Neural cell (in vitro differentiated cells): ENCODE data around the gene IMPA2. TPM values are rescaled to one million over a fixed set of nuclear protein-coding genes. Genes with fewer than 3 reads are reported as not detected.
"Not testable (repeated sequence)": the region's sequence is repeated elsewhere in the genome, so short reads cannot be mapped to it uniquely, and the experiment has no call there.

Experiments
- H2AFZ ChIP-seq: fragments of 200-600, 300-800 bp; sonication (generic), shearing (Covaris generic); 2 replicates; pipeline ENCODE4 v1.6.0; 2014; ENCODE audit warnings: low read depth, mild to moderate bottlenecking, antibody characterized with exemption, low read length, moderate library complexity
- H3F3A ChIP-seq: fragments of 200-600 bp; shearing (Covaris generic); 2 replicates; pipeline ENCODE4 v1.6.1; 2016; ENCODE audit warnings: mild to moderate bottlenecking, moderate library complexity, mixed read lengths, antibody characterized with exemption, low read length; ENCODE audit not compliant: insufficient read depth, poor library complexity, severe bottlenecking
- H3K27ac ChIP-seq: fragments of 200-600, 300-800 bp; sonication (generic), shearing (Covaris generic); 2 replicates; pipeline ENCODE4 v1.5.1; 2014; ENCODE audit warnings: mild to moderate bottlenecking, low read length, moderate library complexity
- H3K27me3 ChIP-seq: fragments of 300-800, 200-600 bp; sonication (generic), shearing (Covaris generic); 2 replicates; pipeline ENCODE4 v1.6.0; 2014; ENCODE audit warnings: mild to moderate bottlenecking, low read depth, low read length, moderate library complexity; ENCODE audit not compliant: insufficient read depth
- H3K36me3 ChIP-seq: fragments of 300-800, 200-600 bp; sonication (generic), shearing (Covaris generic); 2 replicates; pipeline ENCODE4 v1.5.1; 2014; ENCODE audit warnings: mild to moderate bottlenecking, antibody characterized with exemption, low read length, moderate library complexity; ENCODE audit not compliant: insufficient read depth
- H3K4me2 ChIP-seq: fragments of 300-800, 200-600 bp; sonication (generic), shearing (Covaris generic); 2 replicates; pipeline ENCODE4 v1.6.0; 2014; ENCODE audit warnings: mild to moderate bottlenecking, low read length
- H3K4me3 ChIP-seq: fragments of 300-800, 200-600 bp; sonication (generic), shearing (Covaris generic); 2 replicates; pipeline ENCODE4 v1.5.1; 2014; ENCODE audit warnings: mild to moderate bottlenecking, low read length, moderate library complexity
- H3K79me2 ChIP-seq: fragments of 200-600 bp; shearing (Covaris generic); replicated peaks from 2 replicates; pipeline ENCODE4 v1.6.0; 2014; ENCODE audit warnings: mild to moderate bottlenecking, low read length, moderate library complexity; ENCODE audit not compliant: insufficient read depth
- H3K9ac ChIP-seq: fragments of 300-800, 200-600 bp; sonication (generic), shearing (Covaris generic); 2 replicates; pipeline ENCODE4 v1.6.1; 2016; ENCODE audit warnings: mild to moderate bottlenecking, low read length, mixed read lengths
- H3K9me2 ChIP-seq: fragments of 200-600 bp; shearing (Covaris generic); 2 replicates; pipeline ENCODE4 v1.6.1; 2016; ENCODE audit warnings: mild to moderate bottlenecking, low read length, mixed read lengths; ENCODE audit not compliant: insufficient read depth
- H3K9me3 ChIP-seq: fragments of 200-600, 300-800 bp; sonication (generic), shearing (Covaris generic); 2 replicates; pipeline ENCODE4 v1.6.1; 2016; ENCODE audit warnings: mild to moderate bottlenecking, mixed run types, low read length, moderate library complexity, mixed read lengths
- H4K20me1 ChIP-seq: fragments of 200-600 bp; shearing (Covaris generic); 2 replicates; pipeline ENCODE4 v1.6.1; 2016; ENCODE audit warnings: mild to moderate bottlenecking, mixed run types; ENCODE audit not compliant: insufficient read depth
- EP300 ChIP-seq: fragments of 450-650 bp; conservative IDR thresholded peaks from 2 replicates; pipeline ENCODE4 v1.6.1; 2014; ENCODE audit warnings: antibody characterized with exemption, mild to moderate bottlenecking, moderate library complexity; ENCODE audit not compliant: poor library complexity, severe bottlenecking
- EZH2 ChIP-seq: fragments of 200-600, 300-800 bp; shearing (Covaris generic), sonication (generic); IDR thresholded peaks from 2 replicates; pipeline ENCODE4 v1.6.1; 2014; ENCODE audit warnings: antibody characterized with exemption, low read length, borderline replicate concordance, mild to moderate bottlenecking; ENCODE audit not compliant: insufficient read depth, poor library complexity, severe bottlenecking
- MXI1 ChIP-seq: fragments of 450-650 bp; conservative IDR thresholded peaks from 2 replicates; pipeline ENCODE4 v1.6.1; 2014; ENCODE audit warnings: antibody characterized with exemption, mild to moderate bottlenecking; ENCODE audit not compliant: poor library complexity, severe bottlenecking
- POLR2AphosphoS5 ChIP-seq: IDR thresholded peaks from 2 replicates; pipeline ENCODE4 v1.6.1; 2012
- RAD21 ChIP-seq: fragments of 450-650 bp; conservative IDR thresholded peaks from 2 replicates; pipeline ENCODE4 v1.6.1; 2014; ENCODE audit warnings: antibody characterized with exemption, mild to moderate bottlenecking, moderate library complexity
- SMC3 ChIP-seq: fragments of 450-650 bp; conservative IDR thresholded peaks from 2 replicates; pipeline ENCODE4 v1.6.1; 2014; ENCODE audit warnings: antibody characterized with exemption, mild to moderate bottlenecking, moderate library complexity; ENCODE audit not compliant: poor library complexity
- TAF1 ChIP-seq: IDR thresholded peaks from 2 replicates; pipeline ENCODE4 v1.6.1; 2012; ENCODE audit warnings: low read depth
- polyA plus RNA-seq: library from polyadenylated mRNA; depleted of rRNA; stranded (reverse); fragments of >200 nt; gene quantifications from 2 replicates; pipeline ENCODE4 v1.2.3, GENCODE V29; 2014
- TF ChIP-seq, protein P1 (sequence below): fragments of 450-650 bp; IDR thresholded peaks from 2 replicates; pipeline ENCODE4 v1.5.1; 2014; ENCODE audit warnings: antibody characterized with exemption, mild to moderate bottlenecking, moderate library complexity; ENCODE audit not compliant: poor library complexity, severe bottlenecking
- TF ChIP-seq, protein P2 (sequence below): IDR thresholded peaks from 2 replicates; pipeline ENCODE4 v1.6.1; 2012; ENCODE audit warnings: borderline replicate concordance

Gene IMPA2
- polyA plus RNA-seq, 1 donor from 2014 or later: 2.7 TPM

DNA sequence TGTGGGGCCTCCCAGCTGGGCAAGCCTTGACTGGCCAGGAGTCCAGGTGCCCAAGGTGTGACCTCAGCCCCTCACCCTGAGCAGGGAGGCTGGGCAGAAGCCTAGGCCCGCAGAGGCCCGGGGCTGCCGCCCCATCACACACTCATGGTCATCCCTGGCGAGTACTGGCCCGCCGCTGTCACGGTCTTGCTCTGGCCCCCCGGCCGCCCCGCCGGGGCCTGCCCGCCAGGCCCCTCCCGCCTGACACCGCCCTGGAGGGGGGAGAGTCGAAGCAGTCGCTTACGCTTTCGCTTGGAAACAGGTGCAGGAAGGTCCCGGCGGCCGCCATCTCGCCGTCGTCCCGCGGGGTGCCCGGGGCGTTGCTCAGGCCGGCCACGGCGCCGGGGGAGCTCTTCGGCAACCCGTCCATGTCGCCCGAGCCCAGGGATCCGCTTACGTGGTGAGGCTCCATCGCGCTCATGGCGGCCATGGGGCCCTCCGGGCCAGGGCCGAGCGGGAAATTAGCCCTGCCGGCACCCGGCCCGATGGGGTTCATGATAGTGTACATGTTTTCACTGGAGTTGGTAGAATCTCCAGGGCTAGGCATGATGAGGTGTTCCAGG, 85.7 kb downstream of the IMPA2 start:
- Histone ChIP-seq H2AFZ (no peak overlapping the region), H3K9me2 (no peaks in the 10 kb centered on the region), H3K79me2 (no peaks in the 10 kb centered on the region), H3F3A (no peaks in the 10 kb centered on the region), H3K27me3 (no peaks in the 10 kb centered on the region), H3K4me3 (no peak overlapping the region), H3K27ac (no peak overlapping the region), H4K20me1 (no peaks in the 10 kb centered on the region), H3K9ac (no peak overlapping the region), H3K4me2 (no peak overlapping the region), H3K9me3 (no peaks in the 10 kb centered on the region), H3K36me3 (no peaks in the 10 kb centered on the region)
- TF ChIP-seq MXI1: no peak

DNA sequence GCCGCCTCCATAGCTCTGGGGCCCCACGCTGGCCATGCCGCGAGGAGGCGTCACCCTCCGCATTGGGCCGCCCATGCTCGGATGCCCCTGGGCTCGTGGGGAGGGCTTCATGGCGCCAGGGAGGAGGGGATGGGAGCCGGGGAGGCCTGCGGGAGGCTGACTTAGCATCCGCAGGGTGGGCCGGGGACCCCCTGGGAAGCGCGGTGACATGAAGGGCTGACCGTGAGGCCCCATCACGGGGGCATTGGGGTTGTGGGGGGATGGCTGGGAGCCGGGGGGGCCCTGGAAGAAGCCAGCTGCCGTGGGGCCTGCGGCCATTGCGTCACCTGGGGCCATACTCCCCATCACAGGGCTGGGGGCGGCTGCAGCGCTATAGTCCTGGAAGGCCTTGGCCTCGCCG, 86.4 kb downstream of the IMPA2 start:
- no peaks in the 10 kb centered on the region for H3K36me3 ChIP-seq
- no peaks in the 10 kb centered on the region for H3K9me3 ChIP-seq
- no peak overlapping the region for H3K4me2 ChIP-seq
- TF ChIP-seq MXI1 (no peak), POLR2AphosphoS5 (no peak), EP300 (no peak), EZH2 (no peak), SMC3 (no peak), TAF1 (no peak), RAD21 (no peak)
- TF ChIP-seq, protein P1, sequence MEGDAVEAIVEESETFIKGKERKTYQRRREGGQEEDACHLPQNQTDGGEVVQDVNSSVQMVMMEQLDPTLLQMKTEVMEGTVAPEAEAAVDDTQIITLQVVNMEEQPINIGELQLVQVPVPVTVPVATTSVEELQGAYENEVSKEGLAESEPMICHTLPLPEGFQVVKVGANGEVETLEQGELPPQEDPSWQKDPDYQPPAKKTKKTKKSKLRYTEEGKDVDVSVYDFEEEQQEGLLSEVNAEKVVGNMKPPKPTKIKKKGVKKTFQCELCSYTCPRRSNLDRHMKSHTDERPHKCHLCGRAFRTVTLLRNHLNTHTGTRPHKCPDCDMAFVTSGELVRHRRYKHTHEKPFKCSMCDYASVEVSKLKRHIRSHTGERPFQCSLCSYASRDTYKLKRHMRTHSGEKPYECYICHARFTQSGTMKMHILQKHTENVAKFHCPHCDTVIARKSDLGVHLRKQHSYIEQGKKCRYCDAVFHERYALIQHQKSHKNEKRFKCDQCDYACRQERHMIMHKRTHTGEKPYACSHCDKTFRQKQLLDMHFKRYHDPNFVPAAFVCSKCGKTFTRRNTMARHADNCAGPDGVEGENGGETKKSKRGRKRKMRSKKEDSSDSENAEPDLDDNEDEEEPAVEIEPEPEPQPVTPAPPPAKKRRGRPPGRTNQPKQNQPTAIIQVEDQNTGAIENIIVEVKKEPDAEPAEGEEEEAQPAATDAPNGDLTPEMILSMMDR: no peak
- TF ChIP-seq, protein P2, sequence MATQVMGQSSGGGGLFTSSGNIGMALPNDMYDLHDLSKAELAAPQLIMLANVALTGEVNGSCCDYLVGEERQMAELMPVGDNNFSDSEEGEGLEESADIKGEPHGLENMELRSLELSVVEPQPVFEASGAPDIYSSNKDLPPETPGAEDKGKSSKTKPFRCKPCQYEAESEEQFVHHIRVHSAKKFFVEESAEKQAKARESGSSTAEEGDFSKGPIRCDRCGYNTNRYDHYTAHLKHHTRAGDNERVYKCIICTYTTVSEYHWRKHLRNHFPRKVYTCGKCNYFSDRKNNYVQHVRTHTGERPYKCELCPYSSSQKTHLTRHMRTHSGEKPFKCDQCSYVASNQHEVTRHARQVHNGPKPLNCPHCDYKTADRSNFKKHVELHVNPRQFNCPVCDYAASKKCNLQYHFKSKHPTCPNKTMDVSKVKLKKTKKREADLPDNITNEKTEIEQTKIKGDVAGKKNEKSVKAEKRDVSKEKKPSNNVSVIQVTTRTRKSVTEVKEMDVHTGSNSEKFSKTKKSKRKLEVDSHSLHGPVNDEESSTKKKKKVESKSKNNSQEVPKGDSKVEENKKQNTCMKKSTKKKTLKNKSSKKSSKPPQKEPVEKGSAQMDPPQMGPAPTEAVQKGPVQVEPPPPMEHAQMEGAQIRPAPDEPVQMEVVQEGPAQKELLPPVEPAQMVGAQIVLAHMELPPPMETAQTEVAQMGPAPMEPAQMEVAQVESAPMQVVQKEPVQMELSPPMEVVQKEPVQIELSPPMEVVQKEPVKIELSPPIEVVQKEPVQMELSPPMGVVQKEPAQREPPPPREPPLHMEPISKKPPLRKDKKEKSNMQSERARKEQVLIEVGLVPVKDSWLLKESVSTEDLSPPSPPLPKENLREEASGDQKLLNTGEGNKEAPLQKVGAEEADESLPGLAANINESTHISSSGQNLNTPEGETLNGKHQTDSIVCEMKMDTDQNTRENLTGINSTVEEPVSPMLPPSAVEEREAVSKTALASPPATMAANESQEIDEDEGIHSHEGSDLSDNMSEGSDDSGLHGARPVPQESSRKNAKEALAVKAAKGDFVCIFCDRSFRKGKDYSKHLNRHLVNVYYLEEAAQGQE: no peak
- H3K9me2 ChIP-seq: no peaks in the 10 kb centered on the region
- no peaks in the 10 kb centered on the region for H4K20me1 ChIP-seq
- H3K27ac ChIP-seq: no peak overlapping the region
- no peak overlapping the region for H3K4me3 ChIP-seq
- no peaks in the 10 kb centered on the region for H3K79me2 ChIP-seq
- no peak overlapping the region for H3K9ac ChIP-seq
- no peak overlapping the region for H2AFZ ChIP-seq
- H3F3A ChIP-seq: no peaks in the 10 kb centered on the region
- H3K27me3 ChIP-seq: no peaks in the 10 kb centered on the region

DNA sequence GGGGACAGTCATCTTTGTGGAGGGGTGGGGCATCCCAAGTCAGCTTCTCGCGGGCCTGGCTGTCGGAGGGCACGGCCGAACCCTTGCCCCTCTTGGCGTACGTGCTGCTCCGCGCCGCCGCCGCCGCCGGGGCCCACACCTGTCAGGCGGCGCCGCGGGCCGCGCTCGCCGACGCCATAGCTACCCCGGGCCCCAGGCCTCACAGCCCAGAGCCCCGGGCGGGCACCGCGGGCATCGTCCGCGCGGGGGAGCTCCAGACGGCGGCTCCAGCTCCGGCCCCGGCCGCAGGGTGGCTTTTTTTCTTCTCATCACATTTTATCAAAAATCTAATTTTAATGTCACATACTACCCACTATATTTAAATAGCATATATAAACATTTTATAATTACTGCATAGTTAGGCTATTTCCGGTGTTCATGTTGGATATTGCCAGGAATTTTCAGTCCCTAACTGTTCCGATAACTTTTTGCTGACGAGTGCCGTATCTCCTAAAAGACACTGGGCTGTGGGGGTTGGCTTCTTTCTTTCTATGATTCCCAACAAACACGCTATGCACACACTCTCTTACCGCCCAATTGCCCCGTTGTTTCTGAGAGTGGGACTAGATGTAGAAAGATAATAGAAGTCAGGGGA, 87.1 kb downstream of the IMPA2 start:
- not testable (repeated sequence) for H4K20me1 ChIP-seq, H3K4me2 ChIP-seq, H3K9ac ChIP-seq, H3F3A ChIP-seq, H3K27ac ChIP-seq, H3K79me2 ChIP-seq, H3K9me3 ChIP-seq, H3K27me3 ChIP-seq, H3K4me3 ChIP-seq, H3K36me3 ChIP-seq, H2AFZ ChIP-seq, H3K9me2 ChIP-seq
